HG03095 (cell line): Measurements from ENCODE around the gene PRKRA.
"Not testable (repeated sequence)": the region's sequence is repeated elsewhere in the genome, so short reads cannot be mapped to it uniquely, and the experiment has no call there.

Source experiments
- ATAC-seq: cut with Tn5 transposase; IDR thresholded peaks from one replicate; pipeline ENCODE4 v1.9.1; 2021; ENCODE audit warnings: moderate library complexity; ENCODE audit not compliant: unreplicated experiment

PRKRA gene

DNA sequence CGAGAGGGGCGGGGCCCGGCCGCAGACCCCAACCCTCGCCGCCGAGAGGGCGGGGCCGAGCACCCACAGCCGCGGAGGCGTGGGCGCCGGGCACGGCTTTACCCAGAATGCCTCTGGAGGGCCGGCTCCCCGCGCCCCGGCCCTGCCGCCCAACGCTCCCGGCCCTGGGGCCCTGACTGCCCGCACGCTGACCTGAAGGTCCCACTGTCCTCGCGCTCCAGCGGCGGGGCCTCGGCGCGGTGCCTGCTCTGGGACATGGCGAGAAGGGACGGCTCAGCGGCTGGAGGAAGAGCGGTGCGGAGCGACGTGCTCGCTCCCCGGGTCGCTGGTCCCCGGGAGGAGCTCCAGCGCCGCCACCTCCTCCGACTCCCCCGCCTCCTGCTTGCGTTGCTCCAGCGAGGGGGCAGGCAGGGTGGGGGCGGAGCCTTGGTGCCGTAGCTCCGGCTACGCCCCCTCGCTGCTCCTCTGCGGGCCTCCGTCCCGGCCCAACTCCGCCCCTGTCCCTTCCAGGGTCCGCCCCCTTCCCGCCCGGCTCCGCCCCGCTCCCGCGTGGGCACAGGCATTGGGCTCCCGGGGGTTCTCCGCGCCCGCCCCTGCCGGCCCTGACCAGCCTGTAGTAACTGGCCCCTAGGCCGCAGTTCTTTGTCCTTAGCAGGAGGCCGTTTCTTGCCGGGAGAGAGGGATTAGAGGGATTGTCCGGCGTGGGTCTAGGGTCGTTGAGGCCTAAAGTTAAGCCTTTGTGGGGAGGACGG lies at the start of gene PRKRA, which contains the start of gene PJVK:
Gene PRKRA (minus strand): TSS at position 402 of the 752 bp plus-strand sequence. CDS start 145 bp downstream, at position 257.
Gene PJVK (plus strand): TSS at position 605 of the 752 bp plus-strand sequence. CDS start 2,032 bp downstream, outside the sequence.
- ATAC-seq: peak; percentile 82

DNA sequence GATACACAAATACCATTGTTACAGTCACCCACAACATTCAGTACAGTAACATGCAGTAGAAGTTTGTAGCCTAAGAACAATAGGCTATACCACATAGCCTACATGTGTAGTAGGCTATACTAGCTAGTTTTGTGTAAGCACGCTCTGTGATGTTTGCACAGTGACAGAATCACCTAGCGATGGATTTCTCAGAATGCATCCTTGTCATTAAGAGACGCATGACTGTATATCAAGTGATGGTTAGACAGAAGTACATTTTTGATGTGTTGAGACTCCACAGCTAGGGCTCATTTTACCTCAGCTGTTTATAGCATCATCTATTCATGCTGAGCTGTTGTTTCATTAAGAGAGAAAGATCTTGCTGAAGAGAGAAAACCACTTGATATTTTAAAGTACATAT lies 48.7 kb upstream of the PRKRA start:
- no peak for ATAC-seq

DNA sequence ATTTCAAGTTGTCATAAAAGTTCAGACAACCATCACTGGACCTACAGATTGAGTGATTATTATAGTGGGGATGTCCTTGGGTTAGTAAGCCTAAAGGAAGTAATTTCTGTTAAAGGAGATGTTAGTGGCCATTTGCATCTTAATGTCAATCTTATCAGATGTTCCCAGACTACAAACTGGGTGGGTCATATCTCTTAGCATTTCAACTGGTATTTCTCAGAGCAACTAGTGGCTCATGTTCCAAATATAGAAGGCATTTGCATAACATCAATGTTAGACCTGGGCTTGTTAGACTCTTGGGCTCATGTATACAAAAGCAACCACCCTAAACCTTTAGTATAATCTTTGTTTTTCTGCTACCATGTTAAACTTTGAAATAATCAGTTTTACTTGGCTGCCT lies 47.2 kb upstream of the PRKRA start:
- peak; percentile 47 for ATAC-seq

DNA sequence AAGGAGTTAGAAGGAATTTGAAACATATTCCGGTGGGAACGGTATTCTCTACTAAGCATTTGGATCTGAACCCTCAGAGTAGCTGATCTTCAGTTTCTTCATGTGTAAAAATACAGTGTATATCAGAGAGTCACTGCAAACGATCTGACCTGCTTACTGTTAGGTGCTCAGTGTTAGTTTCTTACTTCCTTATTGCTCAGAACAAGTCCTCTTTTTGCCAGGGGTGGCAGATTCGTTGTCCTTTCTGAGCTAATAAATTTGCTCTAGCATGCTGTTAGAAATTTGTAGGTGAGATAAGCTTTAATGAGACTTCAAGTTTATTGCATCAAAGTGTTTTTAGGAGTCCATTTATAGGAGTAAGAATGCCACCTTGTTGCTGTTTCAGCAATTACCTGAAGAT lies 45.1 kb upstream of the PRKRA start:
- no peak for ATAC-seq

DNA sequence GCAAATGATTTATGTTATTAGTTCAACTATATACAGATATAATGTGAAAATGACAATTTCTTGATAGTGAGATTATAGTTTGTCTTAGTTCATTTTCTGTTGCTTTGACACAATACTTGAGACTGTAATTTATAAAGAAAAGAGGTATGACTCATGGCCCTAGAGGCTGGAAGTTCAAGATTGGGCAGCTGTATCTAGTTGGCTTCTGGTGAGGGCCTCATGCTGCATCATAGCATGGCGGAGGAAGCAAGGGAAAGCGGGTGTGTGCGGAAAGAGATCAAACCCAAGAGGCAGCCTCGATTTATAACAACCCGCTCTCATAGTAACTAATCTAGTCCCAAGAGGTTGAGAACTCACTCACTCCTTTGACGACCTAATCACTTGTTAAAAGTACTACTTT lies 40.6 kb upstream of the PRKRA start:
- no peak for ATAC-seq

DNA sequence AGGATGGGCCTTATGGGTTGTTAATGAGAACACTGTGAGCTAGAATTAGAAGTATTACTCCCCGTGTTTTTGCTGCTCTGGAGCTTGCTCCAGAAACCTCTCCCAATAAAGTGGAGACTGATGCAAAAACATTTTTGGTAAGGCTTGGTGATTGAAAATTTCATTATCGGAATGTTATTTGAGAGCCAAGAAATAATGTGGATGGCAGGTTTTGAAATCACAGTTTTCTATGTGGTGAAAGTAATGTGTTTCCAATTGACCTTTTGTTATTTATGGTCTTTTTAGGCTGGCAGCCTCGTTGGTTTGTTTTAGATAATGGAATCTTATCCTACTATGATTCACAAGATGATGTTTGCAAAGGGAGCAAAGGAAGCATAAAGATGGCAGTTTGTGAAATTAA lies 34.4 kb upstream of the PRKRA start:
- ATAC-seq: no peak

DNA sequence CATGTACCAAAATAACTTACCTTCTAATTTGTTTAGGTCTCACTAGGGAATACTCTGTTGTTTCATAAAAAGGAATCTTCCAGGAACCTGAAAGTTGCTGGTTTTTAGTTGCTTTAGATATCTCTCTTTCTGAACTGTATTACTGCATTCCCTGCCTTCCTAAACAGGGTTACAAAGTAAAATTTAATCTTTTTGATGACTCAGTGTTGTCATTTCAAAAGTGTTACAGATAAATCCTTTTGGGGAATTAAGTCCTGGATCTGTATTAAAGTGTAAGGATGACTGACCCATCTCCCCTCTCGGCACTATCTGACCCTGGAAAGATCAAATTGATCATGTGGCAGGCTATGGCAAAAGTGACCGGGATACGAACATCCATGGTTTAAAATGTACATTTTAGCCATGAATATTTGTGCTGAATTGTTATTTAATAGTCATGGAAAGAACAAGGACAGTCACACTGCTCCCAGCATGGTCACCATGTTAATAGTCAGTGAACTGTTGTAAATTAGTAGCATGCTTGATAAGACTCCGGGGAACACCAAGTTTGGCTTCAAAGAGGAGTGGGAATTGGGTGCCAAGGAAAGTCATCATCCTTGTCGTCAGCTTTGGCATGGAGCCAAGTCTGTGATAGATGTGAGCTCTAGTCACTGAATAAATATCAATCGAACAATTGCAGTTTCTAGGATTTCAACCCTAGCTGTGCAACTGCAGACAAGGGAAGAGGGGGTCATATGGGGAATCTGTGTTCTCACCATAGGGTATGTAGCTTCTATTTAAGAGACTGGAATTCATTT lies 33.5 kb upstream of the PRKRA start:
- no peak for ATAC-seq

DNA sequence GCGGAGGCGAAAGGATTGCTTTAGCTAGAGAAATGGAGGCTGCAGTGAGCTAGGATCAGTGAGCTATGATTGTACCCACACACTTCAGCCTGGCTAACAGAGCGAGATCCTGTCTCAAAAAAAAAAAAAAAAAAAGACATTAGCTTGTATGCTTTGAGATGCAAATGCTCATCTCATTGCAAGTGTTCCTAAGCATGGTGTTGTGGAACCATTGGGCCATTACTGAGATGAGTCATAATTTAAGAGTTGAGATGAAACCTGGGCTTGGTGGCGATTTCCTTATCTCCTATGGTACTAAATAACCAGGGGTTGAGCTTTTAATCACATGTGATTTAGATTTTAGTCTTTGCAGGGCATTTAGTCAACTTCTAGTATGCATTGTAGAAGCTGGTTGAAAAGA lies 31.5 kb upstream of the PRKRA start:
- ATAC-seq: peak; percentile 31

DNA sequence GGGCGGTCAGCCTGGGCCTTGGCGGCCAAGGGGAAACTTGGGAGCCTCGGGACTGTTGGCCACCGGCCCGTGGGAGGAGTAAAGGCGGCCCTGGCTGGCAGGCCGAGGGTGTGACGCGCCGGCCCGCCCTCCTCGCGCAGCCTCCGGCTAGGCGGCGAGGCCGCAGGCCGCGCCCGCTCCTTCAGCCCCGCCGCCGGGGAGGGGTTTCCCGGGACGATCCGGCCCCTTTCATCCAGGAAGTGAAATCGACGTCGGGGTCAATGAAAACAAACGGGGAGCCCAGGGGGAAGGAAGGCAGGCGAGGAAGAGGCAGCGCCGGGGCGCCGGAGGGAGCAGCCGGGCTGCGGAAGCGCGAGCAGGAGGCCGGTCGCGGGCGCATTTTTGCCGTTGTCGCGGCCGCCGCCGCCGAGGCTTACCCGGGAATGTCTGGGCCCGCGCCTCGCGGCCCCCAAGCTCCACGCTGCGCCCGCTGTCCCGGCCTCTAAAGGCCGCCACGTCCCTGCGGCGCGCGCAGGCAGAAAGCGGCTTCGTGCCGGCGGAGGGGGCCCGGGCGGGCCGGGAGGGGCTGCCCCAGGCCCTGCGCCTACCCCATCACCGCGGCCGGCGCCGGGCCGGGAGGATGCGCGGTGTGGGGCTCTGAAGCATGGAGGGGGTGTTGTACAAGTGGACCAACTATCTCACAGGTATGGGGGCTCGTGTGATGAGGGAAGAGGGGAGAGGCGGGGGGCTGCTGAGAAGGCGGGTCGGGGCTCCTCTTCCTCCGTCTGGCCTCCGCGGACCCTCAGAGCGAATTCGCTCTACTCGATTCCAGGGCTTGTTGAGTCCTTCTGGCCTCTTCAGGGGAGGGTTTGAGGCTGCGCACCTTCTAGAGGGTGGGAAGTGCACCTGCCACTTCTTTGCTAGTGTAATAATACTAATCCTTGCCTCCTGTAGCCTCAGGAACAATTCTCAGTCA lies 29.5 kb upstream of the PRKRA start, which contains the start of gene PLEKHA3:
Gene PLEKHA3 (plus strand): TSS at position 231 of the 955 bp plus-strand sequence. CDS start 413 bp downstream, at position 644.
- ATAC-seq: peak; percentile 65

DNA sequence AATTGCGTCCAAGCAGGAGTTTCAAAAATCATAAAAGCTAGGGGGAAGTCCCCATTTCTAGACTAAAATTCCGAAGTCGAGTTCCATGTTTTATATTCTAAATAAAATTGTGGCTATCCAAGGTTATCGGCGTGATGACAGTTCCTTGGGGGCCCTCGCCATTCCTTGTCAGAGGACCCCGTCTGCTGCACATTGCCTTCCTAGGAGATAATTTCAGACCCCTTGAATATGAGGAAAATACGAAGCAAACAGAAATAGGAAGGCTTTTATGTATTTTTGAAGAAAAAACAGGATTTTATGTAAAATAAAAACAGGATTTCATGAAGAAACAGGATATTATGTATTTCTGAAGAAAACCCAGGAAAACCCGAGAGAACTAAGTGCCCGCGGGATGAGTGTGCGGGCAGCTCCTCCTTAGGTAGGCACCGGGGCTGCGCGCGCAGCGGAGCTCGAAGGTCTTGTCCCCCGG lies 28.8 kb upstream of the PRKRA start:
- no peak for ATAC-seq

DNA sequence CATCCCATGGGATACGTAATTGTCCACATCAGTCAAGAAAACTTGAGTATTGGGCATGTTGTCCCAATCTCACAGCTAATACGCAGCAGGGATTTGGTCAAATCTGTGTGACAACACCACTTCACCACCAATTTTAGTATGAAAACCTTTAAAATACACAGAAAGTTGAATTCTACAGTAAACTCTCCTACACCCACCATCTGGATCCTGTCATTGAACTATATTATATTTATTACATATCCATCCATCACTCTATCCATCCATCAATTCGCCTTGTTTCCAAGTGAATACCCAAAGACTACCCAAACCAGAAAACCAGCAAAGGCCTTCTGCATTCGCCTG lies 28.3 kb upstream of the PRKRA start:
- ATAC-seq: no peak

DNA sequence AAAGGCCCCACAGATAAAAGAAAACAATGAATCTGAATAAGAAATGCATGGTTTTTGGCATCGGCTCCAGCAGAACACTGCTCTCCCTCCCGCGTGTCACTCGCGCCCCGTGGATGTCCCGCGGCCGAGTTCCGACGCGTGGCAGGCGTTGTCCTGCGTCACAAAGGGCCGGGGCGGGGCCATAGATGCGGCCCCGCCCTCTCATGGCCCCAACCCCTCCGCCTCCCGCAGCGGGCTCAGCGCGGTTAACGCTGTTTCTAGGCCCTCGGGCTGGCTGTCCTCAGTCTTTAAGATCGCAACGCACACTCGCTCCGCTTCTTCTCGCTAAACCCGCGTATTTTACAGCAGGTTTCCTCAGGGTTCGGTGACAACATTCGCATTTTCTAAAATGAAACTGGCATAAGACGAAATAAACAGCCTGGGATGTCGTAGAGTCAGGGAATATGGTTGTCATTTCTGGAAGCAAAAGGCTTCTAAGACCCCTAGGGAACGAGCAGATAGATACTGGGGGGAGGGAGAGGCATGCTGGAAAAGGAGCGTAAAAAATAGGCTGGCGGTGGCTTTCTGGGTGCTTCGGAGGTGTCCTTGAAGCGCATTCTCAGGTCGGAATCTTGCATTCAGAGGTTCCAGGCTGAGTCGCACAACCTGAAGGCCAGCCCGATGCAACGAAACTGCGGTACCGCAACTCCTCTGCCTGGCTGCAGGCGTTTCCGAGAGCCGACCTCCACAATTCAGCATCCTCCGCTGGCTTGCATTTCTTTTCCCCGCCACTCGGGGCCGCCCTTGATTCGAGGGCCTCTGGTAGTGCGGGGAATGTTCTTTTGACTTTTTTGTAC lies 27.7 kb upstream of the PRKRA start, which contains the start of gene FKBP7:
Gene FKBP7 (minus strand): TSS at position 162 of the 836 bp plus-strand sequence. CDS start 101 bp downstream, at position 61.
- peak; percentile 43 for ATAC-seq

DNA sequence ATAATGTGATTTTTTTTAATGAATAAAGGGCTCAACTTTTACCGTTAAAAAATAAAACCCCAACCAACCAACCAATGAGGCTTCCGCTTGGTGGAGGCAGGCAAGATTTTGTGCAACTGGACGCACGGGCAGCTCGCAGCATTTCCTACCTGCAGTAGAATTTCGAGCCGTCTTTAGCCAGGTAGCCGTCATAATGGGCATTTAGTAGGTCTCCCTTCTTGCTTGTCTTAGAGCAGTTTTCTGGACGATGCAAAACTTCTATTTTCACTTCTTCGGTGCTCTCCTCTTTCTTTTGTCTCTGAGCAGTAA lies 27.1 kb upstream of the PRKRA start:
- peak; percentile 2 for ATAC-seq

DNA sequence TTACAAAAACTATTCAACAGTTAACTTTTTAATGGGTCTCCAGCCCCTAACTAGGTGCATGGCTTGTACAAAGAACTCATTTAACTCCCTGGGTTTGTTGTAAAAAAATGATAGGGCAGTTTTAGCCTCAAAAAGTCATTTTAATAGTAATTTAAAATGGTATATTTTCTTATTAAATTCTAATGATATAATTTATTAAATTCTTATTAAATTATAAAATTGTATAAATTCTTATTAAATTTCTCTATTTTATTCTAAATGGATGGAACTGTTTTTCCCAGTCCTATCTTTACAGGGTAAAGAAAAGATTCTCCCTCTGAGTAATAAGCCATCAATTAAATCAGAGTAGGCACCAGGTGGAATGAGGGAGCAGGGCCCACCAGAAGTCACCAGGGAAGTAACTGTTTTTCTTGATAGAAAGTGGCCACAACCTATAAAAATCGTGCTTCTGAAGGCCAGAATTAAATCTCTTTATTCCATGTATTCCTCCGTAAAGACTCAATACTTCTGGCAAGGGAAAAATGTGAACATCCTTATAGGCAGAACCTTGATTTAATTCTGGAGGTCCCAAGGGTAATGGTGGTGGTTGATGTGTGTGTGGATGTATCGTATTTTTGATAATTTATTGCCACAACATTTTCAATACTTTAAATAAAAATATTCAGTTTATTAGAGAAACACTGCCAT lies 26.6 kb upstream of the PRKRA start:
- no peak for ATAC-seq

DNA sequence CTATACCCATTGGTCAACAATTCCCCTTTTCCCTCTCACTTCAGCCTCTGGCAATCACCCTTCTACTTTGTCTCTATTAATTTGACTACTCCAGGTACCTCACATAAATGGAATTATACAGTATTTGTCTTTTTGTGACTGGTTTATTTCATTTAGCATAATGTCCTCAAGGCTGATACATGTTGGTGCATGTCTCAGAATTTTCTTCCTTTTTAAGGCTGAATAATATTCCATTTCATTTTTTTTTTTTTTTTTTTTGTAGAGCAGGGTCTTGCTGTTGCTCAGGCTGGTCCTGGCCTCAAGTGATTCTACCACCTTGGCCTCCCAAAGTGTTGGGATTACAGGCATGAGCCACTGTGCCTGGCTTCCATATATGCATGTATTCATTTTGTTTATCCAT lies 25.5 kb upstream of the PRKRA start:
- no peak for ATAC-seq

DNA sequence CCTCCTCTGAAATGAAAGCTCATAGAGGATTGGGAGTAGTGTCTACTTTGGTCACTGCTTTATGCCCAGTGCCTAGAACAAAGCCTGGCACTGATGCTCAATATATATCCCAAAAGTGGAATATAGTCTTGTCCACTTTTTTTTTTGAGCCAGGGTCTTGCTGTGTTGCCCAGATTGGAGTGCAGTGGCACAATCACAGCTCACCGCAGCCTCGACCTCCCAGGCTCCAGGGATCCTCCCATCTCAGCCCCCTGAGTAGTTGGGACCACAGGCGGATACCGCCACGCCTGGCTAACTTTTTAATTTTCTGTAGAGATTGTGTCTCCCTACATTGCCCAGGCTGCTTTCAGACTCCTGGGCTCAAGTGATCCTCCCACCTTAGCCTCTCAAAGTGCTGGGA lies 23.6 kb upstream of the PRKRA start:
- no peak for ATAC-seq

DNA sequence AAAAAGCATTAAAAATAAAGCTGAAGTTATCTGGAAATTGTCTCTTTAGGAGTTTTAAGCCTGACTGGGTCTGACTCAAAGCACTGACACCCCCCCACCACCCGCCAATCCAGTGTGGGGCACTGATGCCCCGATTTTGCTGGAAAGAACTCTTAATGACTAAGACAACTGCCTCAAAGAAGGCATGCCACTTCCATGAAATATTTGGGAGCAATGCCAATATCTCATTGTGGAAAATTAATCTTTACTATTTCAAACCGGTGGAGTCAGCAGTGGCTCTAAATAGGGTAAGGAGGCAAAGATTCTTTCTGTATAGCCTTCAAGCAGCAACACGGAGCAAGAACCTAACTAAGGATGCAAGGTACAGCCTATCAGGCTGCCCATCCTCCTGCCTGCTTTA lies 23.0 kb upstream of the PRKRA start:
- ATAC-seq: no peak

DNA sequence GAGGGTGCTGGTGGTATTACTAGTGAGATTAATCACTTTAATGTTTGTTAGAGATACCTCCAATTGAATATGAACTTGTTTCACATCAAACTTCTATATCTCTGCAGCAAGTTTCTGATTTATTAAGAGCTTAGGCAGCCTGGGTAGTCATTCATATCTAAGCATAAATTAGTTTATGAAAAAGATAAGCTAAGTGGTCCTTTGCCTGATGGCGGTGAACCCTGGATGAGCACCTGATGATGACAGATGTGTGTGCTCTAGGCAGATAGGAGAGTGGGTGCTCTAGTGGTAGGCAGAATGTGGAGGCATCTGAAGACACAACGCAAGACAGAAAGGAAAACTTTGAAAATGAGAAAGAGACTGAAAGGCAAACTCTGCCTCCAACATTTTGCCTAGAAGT lies 22.4 kb upstream of the PRKRA start:
- no peak for ATAC-seq

DNA sequence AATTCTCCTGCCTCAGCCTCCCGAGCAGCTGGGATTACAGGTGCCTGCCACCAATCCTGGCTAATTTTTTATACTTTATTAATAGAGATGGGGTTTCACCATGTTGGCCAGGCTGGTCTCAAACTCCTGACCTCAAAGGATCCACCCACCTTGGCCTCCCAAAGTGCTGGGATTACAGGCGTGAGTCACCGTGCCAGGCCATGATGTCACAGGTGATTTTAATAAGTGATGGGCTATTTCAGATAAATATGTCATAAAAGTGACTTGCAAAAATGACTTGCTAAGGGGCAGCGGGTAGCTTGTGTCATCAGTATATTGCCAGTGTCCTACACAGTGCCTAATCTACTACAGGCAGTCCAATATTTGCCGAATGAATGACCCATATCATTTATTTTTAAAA lies 20.3 kb upstream of the PRKRA start:
- ATAC-seq: not testable (repeated sequence)
